ENCODE data around the gene DEPP1. TPM values are rescaled to one million over a fixed set of nuclear protein-coding genes. Genes with fewer than 3 reads are reported as not detected.

Gene DEPP1
- total RNA-seq, 1 experiment from 2014 or later = 3.8 TPM

GRCh38 chr10:44983895-44984278, 5.3 kb upstream of the DEPP1 start:
- no TSS peak for BruUV-seq (replicated peaks)
- TF ChIP-seq ELF1 (IDR thresholded peaks at IDR 0.05; ENCODE audit: borderline replicate concordance, low read depth) (no peak), EZH2 (IDR thresholded peaks at IDR 0.05) (no peak), MAX (IDR thresholded peaks at IDR 0.05) (no peak), EZH2phosphoT487 (IDR thresholded peaks at IDR 0.05; ENCODE audit: borderline replicate concordance) (no peak), CBX3 (IDR thresholded peaks at IDR 0.05; ENCODE audit: low read depth) (no peak), POLR2AphosphoS5 (IDR thresholded peaks at IDR 0.05; ENCODE audit: low read depth, low read length) (no peak), FOSL1 (IDR thresholded peaks at IDR 0.05; ENCODE audit: low read depth) (no peak), TCF7L2 (IDR thresholded peaks at IDR 0.05; ENCODE audit: borderline replicate concordance, extremely low read depth, insufficient read depth, insufficient read length) (no peak), YY1 (IDR thresholded peaks at IDR 0.05; ENCODE audit: extremely low read depth, insufficient replicate concordance, low read depth, low read length) (no peak), SIN3A (IDR thresholded peaks at IDR 0.05; ENCODE audit: low read depth) (no peak), EGR1 (IDR thresholded peaks at IDR 0.05; ENCODE audit: low read depth) (no peak), RAD21 (IDR thresholded peaks at IDR 0.05; ENCODE audit: low read depth) (no peak), ZBTB33 (IDR thresholded peaks at IDR 0.05; ENCODE audit: extremely low read depth, insufficient replicate concordance, low read length) (no peak), JUND (IDR thresholded peaks at IDR 0.05) (no peak), SP1 (IDR thresholded peaks at IDR 0.05; ENCODE audit: low read depth) (no peak), ZFX (IDR thresholded peaks at IDR 0.05) (no peak), CTCF (IDR thresholded peaks at IDR 0.05 in 2 of 3, conservative IDR thresholded peaks at IDR 0.05 in 1 of 3; ENCODE audit: borderline replicate concordance in 1 of 3, insufficient read depth in 1 of 3, low read depth in 2 of 3, low read length in 2 of 3) (no peak), SRF (IDR thresholded peaks at IDR 0.05; ENCODE audit: low read depth) (no peak), REST (IDR thresholded peaks at IDR 0.05; ENCODE audit: low read depth) (no peak)
- Histone ChIP-seq H3K4me1 (ENCODE audit: control insufficient read depth in 1 of 2, insufficient read depth in 2 of 2, low read length in 2 of 2) (peaks cover 32 to 39% of the 10 kb centered on the region in 2 experiments), H3K36me3 (ENCODE audit: control insufficient read depth in 1 of 2, insufficient read depth in 2 of 2, low read length in 2 of 2) (no peaks in the 10 kb centered on the region), H3K9me2 (ENCODE audit: insufficient read depth) (no peaks in the 10 kb centered on the region), H3K9ac (ENCODE audit: low read length) (no peak overlapping the region), H3K9me3 (ENCODE audit: control insufficient read depth in 1 of 2, insufficient read depth in 1 of 2, low read depth in 1 of 2, low read length in 2 of 2) (no peaks in the 10 kb centered on the region), H3K27ac (ENCODE audit: low read depth, low read length) (no peak overlapping the region), H2AFZ (ENCODE audit: low read depth, low read length, poor library complexity, severe bottlenecking) (no peak overlapping the region), H4K20me1 (ENCODE audit: insufficient read depth) (no peaks in the 10 kb centered on the region), H3K4me2 (ENCODE audit: low read length) (no peak overlapping the region), H3K79me2 (ENCODE audit: insufficient read depth, low read length) (no peaks in the 10 kb centered on the region), H3K27me3 (ENCODE audit: insufficient read depth, low read length) (no peaks in the 10 kb centered on the region), H3K4me3 (replicated peaks in 1 of 2; ENCODE audit: low read depth in 1 of 2, low read length in 2 of 2) (no peak overlapping the region)
- intact Hi-C loops (cut with micrococcal nuclease) = no loop called here
- ChIA-PET RAD21 (ENCODE audit: low non-redundant PET in 1 of 2, low total read pairs in 2 of 2, uncharacterized antibody in 2 of 2, unreplicated experiment in 2 of 2) (no interaction called here), POLR2A (no interaction called here), CTCF (no interaction called here)
- ATAC-seq (no peak), DNase-seq (ENCODE audit: low read depth, low spot score) (no peak)
